CD4-positive, alpha-beta memory T cell (primary cell): ENCODE measurements around the gene ADAM12. TPM values are rescaled to one million over a fixed set of nuclear protein-coding genes. Genes with fewer than 3 reads are reported as not detected.

Source experiments
- CTCF ChIA-PET: fragments of 350-600 bp; sonication (Branson Sonifier 250); formaldehyde crosslinking; loops from one replicate; lab custom pipeline; 2021; ENCODE audit warnings: inconsistent platforms; ENCODE audit not compliant: partially characterized antibody; lab: Charles Lee
- POLR2A ChIA-PET: fragments of 350-600 bp; sonication (Branson Sonifier 250); formaldehyde crosslinking; loops from one replicate; lab custom pipeline; 2021; ENCODE audit not compliant: partially characterized antibody; lab: Charles Lee
- DNase-seq, 5 donors: peaks; one replicate each; pipeline versions ENCODE4 v3.0.0 to v3.0.0-alpha.2; 2020 to 2022; ENCODE audit warnings: mixed read lengths in 1 of 5
- H3K27ac ChIP-seq: one replicate; pipeline ENCODE4 v1.7.0; 2013; ENCODE audit warnings: low read depth, low read length
- H3K27me3 ChIP-seq: 2 replicates; pipeline ENCODE4 v1.7.0; 2013; ENCODE audit warnings: mild to moderate bottlenecking, low read length, moderate library complexity; ENCODE audit not compliant: insufficient read depth
- H3K36me3 ChIP-seq: 2 replicates; pipeline ENCODE4 v1.7.0; 2013; ENCODE audit warnings: mild to moderate bottlenecking, low read length, moderate library complexity; ENCODE audit not compliant: insufficient read depth
- H3K4me1 ChIP-seq: 2 replicates; pipeline ENCODE4 v1.7.0; 2013; ENCODE audit warnings: mild to moderate bottlenecking, low read length, moderate library complexity; ENCODE audit not compliant: insufficient read depth
- H3K4me3 ChIP-seq, 2 donors: one replicate each; pipeline ENCODE4 v1.7.0; 2013; ENCODE audit warnings: low read length in 2 of 2, mild to moderate bottlenecking in 1 of 2
- H3K9me3 ChIP-seq, 2 donors: one replicate each; pipeline ENCODE4 v1.7.0; 2013; ENCODE audit warnings: low read length in 2 of 2, control low read depth in 1 of 2; ENCODE audit not compliant: control insufficient read depth in 1 of 2
- H3K27ac Mint-ChIP-seq, 7 donors: one replicate each; pipeline ENCODE4 v1.8.0; 2020 to 2021; ENCODE audit warnings: mixed read lengths in 7 of 7, mild to moderate bottlenecking in 6 of 7, inconsistent platforms in 3 of 7, moderate library complexity in 3 of 7
- H3K27me3 Mint-ChIP-seq, 2 donors: one replicate each; pipeline ENCODE4 v1.8.0; 2020 to 2021; ENCODE audit warnings: mixed read lengths in 2 of 2
- H3K36me3 Mint-ChIP-seq, 2 donors: one replicate each; pipeline ENCODE4 v1.8.0; 2020 to 2021; ENCODE audit warnings: mixed read lengths in 2 of 2, inconsistent platforms in 1 of 2, mild to moderate bottlenecking in 1 of 2
- H3K4me1 Mint-ChIP-seq, 4 donors: one replicate each; pipeline ENCODE4 v1.8.0; 2020 to 2021; ENCODE audit warnings: mixed read lengths in 4 of 4, mild to moderate bottlenecking in 1 of 4
- H3K4me3 Mint-ChIP-seq, 8 donors: one replicate each; pipeline ENCODE4 v1.8.0; 2020 to 2021; ENCODE audit warnings: mixed read lengths in 8 of 8, mild to moderate bottlenecking in 7 of 8, moderate library complexity in 6 of 8, inconsistent platforms in 3 of 8
- H3K9me3 Mint-ChIP-seq, 8 donors: one replicate each; pipeline ENCODE4 v1.8.0; 2020 to 2021; ENCODE audit warnings: mixed read lengths in 8 of 8, mild to moderate bottlenecking in 5 of 8, inconsistent platforms in 3 of 8, moderate library complexity in 1 of 8
- intact Hi-C: fragments of 100-400 bp; cut with micrococcal nuclease; formaldehyde crosslinking; loops from one replicate; pipeline ENCODE4 v1.15.1; 2023
- polyA plus RNA-seq, 2 donors: library from polyadenylated mRNA; unstranded; fragments of 300-500 nt; fragmentation: Illumina TruSeq; gene quantifications; one replicate each; pipeline ENCODE4 v1.2.3, GENCODE V29; 2021
- total RNA-seq, 2 experiments: library from RNA; stranded (reverse); gene quantifications; one replicate each; pipeline ENCODE4 v1.2.3, GENCODE V29; 2021

ADAM12 gene
- total and polyA plus RNA-seq, 4 experiments from 2014 or later, result 0.17 to 2.3 (median 1.1) TPM

- Histone ChIP-seq H3K27ac (no peak overlapping the region), H3K9me3 (no peaks in the 10 kb centered on the region), H3K4me3 (no peak overlapping the region), H3K4me1 (no peaks in the 10 kb centered on the region), H3K27me3 (no peaks in the 10 kb centered on the region), H3K36me3 (no peaks in the 10 kb centered on the region)
- Mint-ChIP-seq H3K36me3 (no peaks in the 10 kb centered on the region), H3K27me3 (peaks cover 0 to 3% of the 10 kb centered on the region in 2 donors), H3K27ac (no peak overlapping the region), H3K4me1 (peaks cover 2 to 12% (median 5%) of the 10 kb centered on the region in 4 donors), H3K4me3 (no peak overlapping the region), H3K9me3 (peaks cover 0 to 18% (median 5%) of the 10 kb centered on the region in 8 donors)
- DNase-seq, result no peak
- ChIA-PET POLR2A (no interaction called here), CTCF (no interaction called here)
- intact Hi-C loops, result no loop called here
Measured at GRCh38 chr10:126153711-126154628, 234.3 kb downstream of the ADAM12 start.

DNA sequence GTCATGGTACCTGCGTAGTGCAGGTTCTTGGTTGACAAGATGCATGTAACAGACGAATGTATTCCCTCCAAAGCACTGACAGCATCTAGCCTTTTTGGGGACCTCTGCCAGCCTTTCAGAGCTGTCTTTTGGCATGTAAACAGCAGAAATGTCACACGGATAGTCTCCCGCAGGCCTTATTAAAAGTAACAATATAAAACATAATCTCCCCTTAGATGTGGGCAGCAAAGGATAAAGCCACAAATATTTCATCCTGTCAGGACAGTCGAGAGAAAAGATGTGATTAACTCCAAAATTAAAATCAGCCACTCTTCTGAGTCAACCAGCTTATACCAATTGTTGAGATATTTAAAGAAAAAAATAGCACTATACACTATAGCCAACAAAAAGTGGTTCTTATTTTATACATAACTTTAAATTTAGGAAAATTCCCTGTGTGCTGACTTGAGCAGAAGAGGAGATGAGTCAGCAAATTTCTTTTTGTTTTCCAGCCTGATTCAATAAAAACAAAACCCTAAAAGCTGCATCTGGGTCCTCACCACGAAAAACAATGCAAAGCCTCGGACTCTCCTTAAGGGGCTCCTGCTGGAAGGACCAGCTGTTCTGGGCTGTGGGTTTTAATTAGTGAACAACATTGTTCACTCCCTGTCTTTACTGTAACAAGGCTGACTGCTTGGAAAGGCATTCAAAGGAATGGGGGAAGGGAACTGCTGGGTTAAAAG is 240.2 kb downstream of the ADAM12 start:
- Mint-ChIP-seq H3K4me3 (no peak overlapping the region), H3K27ac (no peak overlapping the region), H3K9me3 (peaks cover 0 to 18% (median 5%) of the 10 kb centered on the region in 8 donors), H3K36me3 (no peaks in the 10 kb centered on the region), H3K4me1 (no peaks in the 10 kb centered on the region), H3K27me3 (no peaks in the 10 kb centered on the region)
- intact Hi-C loops, result no loop called here
- H3K4me3 ChIP-seq, result no peak overlapping the region
- no peaks in the 10 kb centered on the region for H3K9me3 ChIP-seq
- no peak overlapping the region for H3K27ac ChIP-seq
- no peaks in the 10 kb centered on the region for H3K27me3 ChIP-seq
- H3K4me1 ChIP-seq, result no peaks in the 10 kb centered on the region
- H3K36me3 ChIP-seq, result no peaks in the 10 kb centered on the region
- POLR2A ChIA-PET, result no interaction called here
- CTCF ChIA-PET, result no interaction called here
- no peak for DNase-seq

- no peak overlapping the region for H3K4me3 Mint-ChIP-seq
- no peaks in the 10 kb centered on the region for H3K4me1 Mint-ChIP-seq
- no peaks in the 10 kb centered on the region for H3K27me3 Mint-ChIP-seq
- no peaks in the 10 kb centered on the region for H3K36me3 Mint-ChIP-seq
- Histone ChIP-seq H3K27me3 (no peaks in the 10 kb centered on the region), H3K4me1 (no peaks in the 10 kb centered on the region), H3K27ac (no peak overlapping the region), H3K9me3 (no peaks in the 10 kb centered on the region), H3K4me3 (no peak overlapping the region), H3K36me3 (no peaks in the 10 kb centered on the region)
- POLR2A ChIA-PET, result no interaction called here
- peaks cover 0 to 10% (median 4%) of the 10 kb centered on the region in 8 donors for H3K9me3 Mint-ChIP-seq
- no peak for DNase-seq
- CTCF ChIA-PET, result no interaction called here
- no peak overlapping the region for H3K27ac Mint-ChIP-seq
- intact Hi-C loops, result no loop called here
Measured at GRCh38 chr10:126146771-126147170, 241.5 kb downstream of the ADAM12 start.

DNA sequence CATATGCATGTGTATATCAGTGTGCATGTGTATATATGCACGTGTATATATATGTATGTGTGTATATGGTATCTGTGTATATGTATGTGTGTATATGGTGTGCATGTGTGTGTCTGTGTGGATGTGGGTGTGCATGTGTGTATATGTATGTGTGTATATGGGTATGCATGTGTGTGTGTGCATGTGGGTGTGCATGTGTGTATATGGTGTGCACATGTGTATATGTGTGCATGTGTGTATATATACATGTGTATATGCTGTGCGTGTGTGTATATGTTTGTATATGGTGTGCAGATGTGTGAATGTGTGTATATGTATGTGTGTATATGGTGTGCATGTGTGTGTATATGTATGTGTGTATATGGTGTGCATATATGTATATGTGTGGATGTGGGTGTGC is 245.2 kb downstream of the ADAM12 start:
- ChIA-PET POLR2A (no interaction called here), CTCF (no interaction called here)
- Histone ChIP-seq H3K9me3 (no peaks in the 10 kb centered on the region), H3K27me3 (no peaks in the 10 kb centered on the region), H3K27ac (no peak overlapping the region), H3K4me1 (no peaks in the 10 kb centered on the region), H3K36me3 (no peaks in the 10 kb centered on the region), H3K4me3 (no peak overlapping the region)
- Mint-ChIP-seq H3K4me1 (no peaks in the 10 kb centered on the region), H3K9me3 (peaks cover 0 to 6% (median 0%) of the 10 kb centered on the region in 8 donors), H3K27me3 (no peaks in the 10 kb centered on the region), H3K27ac (no peak overlapping the region), H3K4me3 (no peak overlapping the region), H3K36me3 (no peaks in the 10 kb centered on the region)
- intact Hi-C loops, result no loop called here
- DNase-seq, result no peak

GRCh38 chr10:126140746-126141273 is 247.5 kb downstream of the ADAM12 start:
- CTCF ChIA-PET, result no interaction called here
- POLR2A ChIA-PET, result no interaction called here
- no peaks in the 10 kb centered on the region for H3K4me1 ChIP-seq
- H3K27me3 ChIP-seq, result no peaks in the 10 kb centered on the region
- H3K9me3 ChIP-seq, result no peaks in the 10 kb centered on the region
- no peak overlapping the region for H3K27ac Mint-ChIP-seq
- H3K27ac ChIP-seq, result no peak overlapping the region
- peaks cover 0 to 13% (median 5%) of the 10 kb centered on the region in 4 donors for H3K4me1 Mint-ChIP-seq
- intact Hi-C loops, result no loop called here
- no peaks in the 10 kb centered on the region for H3K36me3 ChIP-seq
- H3K27me3 Mint-ChIP-seq, result no peaks in the 10 kb centered on the region
- H3K4me3 ChIP-seq, result no peak overlapping the region
- H3K9me3 Mint-ChIP-seq, result peaks cover 0 to 10% (median under 1%) of the 10 kb centered on the region in 8 donors
- no peak for DNase-seq
- H3K4me3 Mint-ChIP-seq, result no peak overlapping the region
- H3K36me3 Mint-ChIP-seq, result no peaks in the 10 kb centered on the region

DNA sequence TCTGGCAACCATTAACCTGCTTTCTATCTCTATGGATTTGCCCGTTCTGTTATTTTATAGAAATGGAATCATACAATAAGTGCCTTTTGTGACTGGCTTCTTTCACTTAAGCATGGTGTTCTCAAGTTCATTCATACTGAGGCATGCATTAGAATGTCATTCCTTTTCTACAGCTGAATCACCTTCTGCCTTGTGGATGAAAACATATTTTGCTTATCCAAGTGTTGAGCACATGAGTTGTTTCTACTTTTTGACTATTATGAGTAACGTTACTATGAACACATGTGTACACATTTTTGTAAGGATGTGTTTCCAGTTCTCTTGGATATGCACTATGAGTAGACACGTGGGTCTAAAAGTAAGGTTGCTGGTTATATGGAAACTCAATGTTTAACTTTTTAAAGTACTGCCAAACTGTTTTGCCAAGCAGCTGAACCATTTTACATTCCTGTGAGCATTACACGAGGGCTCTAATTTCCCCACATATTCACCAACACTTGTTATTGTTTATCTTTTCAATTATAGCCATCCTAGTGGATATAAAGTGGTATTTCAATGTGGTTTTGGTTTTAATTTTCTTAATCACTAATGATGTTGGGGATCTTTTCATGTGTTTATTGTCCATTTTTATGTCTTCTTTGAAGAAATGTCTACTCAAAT is 250.6 kb downstream of the ADAM12 start:
- Mint-ChIP-seq H3K4me3 (peak overlapping the region in 1 of 8 donors; percentile 20), H3K36me3 (no peaks in the 10 kb centered on the region), H3K27ac (peak overlapping the region in 1 of 7 donors; percentile 9), H3K27me3 (peaks cover 0 to 3% of the 10 kb centered on the region in 2 donors), H3K4me1 (peaks cover 0 to 15% (median 6%) of the 10 kb centered on the region in 4 donors), H3K9me3 (peaks cover 0 to 12% (median 2%) of the 10 kb centered on the region in 8 donors)
- intact Hi-C loops, result no loop called here
- no peaks in the 10 kb centered on the region for H3K36me3 ChIP-seq
- no peak overlapping the region for H3K4me3 ChIP-seq
- ChIA-PET CTCF (no interaction called here), POLR2A (no interaction called here)
- no peaks in the 10 kb centered on the region for H3K9me3 ChIP-seq
- no peak for DNase-seq
- no peaks in the 10 kb centered on the region for H3K4me1 ChIP-seq
- H3K27me3 ChIP-seq, result no peaks in the 10 kb centered on the region
- H3K27ac ChIP-seq, result no peak overlapping the region
